Non-pigmented ciliary epithelial cell (primary cell): ENCODE data around the gene BCL6B.
"Not testable (repeated sequence)": the region's sequence is repeated elsewhere in the genome, so short reads cannot be mapped to it uniquely, and the experiment has no call there.

Experiments
- DNase-seq: peaks from one replicate; pipeline ENCODE4 v3.0.0-alpha.2; 2010; ENCODE audit warnings: low read depth

Gene BCL6B

GRCh38 chr17:7029096-7029495, 6.2 kb downstream of the BCL6B start:
- DNase-seq: no peak

GRCh38 chr17:7029659-7030058, 6.8 kb downstream of the BCL6B start:
- DNase-seq: no peak

- no peak for DNase-seq
These were observed 12.2 kb downstream of the BCL6B start for GRCh38 chr17:7034955-7035590.

- no peak for DNase-seq
These were observed 12.9 kb downstream of the BCL6B start, which contains the start of gene SLC16A13 for GRCh38 chr17:7035591-7036368. Gene SLC16A13, plus strand, starts transcription at chr17:7036015. Its CDS starts 368 bp downstream, at chr17:7036383.

GRCh38 chr17:7038025-7038862, 15.4 kb downstream of the BCL6B start:
- DNase-seq: no peak

GRCh38 chr17:7039832-7040231, 17.0 kb downstream of the BCL6B start:
- no peak for DNase-seq

- no peak for DNase-seq
These were observed 19.0 kb downstream of the BCL6B start for GRCh38 chr17:7041607-7042500.

- no peak for DNase-seq
These were observed 19.8 kb downstream of the BCL6B start for GRCh38 chr17:7042501-7043181.

- DNase-seq: no peak
These were observed 20.3 kb downstream of the BCL6B start for GRCh38 chr17:7043182-7043496.

- DNase-seq: no peak
These were observed 20.8 kb downstream of the BCL6B start, which contains the start of gene SLC16A11 for GRCh38 chr17:7043497-7044198. Gene SLC16A11, minus strand, starts transcription at chr17:7044092. Its CDS starts 579 bp downstream, at chr17:7043513.

- no peak for DNase-seq
These were observed 22.8 kb downstream of the BCL6B start for GRCh38 chr17:7045492-7046126.

GRCh38 chr17:7046127-7046724, 23.4 kb downstream of the BCL6B start:
- DNase-seq: no peak

GRCh38 chr17:7046725-7047397, 24.0 kb downstream of the BCL6B start:
- DNase-seq: not testable (repeated sequence)

GRCh38 chr17:7047566-7047965, 24.7 kb downstream of the BCL6B start:
- no peak for DNase-seq

- no peak for DNase-seq
These were observed 26.1 kb downstream of the BCL6B start for GRCh38 chr17:7048968-7049367.

GRCh38 chr17:7050583-7050982, 27.7 kb downstream of the BCL6B start:
- DNase-seq: not testable (repeated sequence)

- no peak for DNase-seq
These were observed 33.5 kb downstream of the BCL6B start for GRCh38 chr17:7056386-7056785.

GRCh38 chr17:7058831-7059447, 36.1 kb downstream of the BCL6B start:
- no peak for DNase-seq
